SKM-1 treated with dmso at 0.1 percent for 144 hours (cell line): ENCODE measurements around the gene LAMA3.
"Not testable (repeated sequence)": the region's sequence is repeated elsewhere in the genome, so short reads cannot be mapped to it uniquely, and the experiment has no call there.

Experiments used
- DNase-seq: peaks from one replicate; lab custom pipeline; 2025; ENCODE audit not compliant: unreplicated experiment; lab: John Stamatoyannopoulos, UW

LAMA3 gene

DNA sequence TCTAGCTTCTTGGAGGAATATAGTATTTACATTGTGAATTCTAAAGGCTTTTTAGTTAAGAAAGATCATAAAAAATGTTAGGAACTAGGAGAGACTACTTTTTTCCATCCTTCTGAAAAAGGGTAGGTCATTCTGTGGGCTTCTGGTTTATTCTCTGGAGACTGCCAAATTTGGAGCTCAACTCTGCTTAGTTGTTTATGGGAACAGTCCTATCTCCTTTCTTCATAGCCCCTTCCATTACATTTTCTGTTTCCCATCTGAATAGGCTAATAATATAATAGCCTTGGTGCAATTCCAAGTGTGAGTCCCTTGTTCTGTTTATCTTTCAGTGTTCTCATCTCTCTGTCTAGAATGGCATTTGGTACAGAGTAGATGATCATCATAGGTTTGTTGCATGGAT, 15.6 kb downstream of the LAMA3 start:
- no peak for DNase-seq

DNA sequence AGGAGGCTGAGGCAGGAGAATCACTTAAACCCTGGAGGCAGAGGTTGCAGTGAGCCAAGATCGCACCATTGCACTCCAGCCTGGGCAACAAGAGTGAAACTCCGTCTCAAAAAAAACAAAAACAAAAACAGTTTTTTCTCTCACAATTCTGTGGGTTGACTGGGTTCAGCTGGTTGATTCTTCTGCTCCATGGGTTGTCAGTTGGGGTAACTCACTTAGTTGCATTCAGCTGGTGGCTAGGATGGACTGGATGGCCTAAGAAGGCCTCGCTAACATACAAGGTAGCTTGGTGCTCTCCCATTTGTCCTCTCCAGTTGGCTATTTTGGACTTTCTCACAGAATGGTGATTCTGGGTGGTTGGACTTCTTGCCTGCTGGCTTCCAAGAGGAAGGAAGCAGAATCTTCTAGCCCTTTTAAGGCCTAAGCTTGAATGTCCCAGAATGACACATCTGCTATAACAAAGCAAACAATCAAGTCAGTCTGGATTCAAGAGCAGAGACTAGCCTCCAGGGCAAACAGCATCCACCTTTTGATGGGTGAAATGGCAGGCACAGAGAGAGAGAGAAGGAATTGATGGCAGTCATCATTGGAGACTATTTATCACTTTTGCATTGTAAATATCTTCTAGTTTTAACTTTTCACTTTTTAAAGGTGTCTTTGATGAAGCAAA, 17.9 kb downstream of the LAMA3 start:
- no peak for DNase-seq

DNA sequence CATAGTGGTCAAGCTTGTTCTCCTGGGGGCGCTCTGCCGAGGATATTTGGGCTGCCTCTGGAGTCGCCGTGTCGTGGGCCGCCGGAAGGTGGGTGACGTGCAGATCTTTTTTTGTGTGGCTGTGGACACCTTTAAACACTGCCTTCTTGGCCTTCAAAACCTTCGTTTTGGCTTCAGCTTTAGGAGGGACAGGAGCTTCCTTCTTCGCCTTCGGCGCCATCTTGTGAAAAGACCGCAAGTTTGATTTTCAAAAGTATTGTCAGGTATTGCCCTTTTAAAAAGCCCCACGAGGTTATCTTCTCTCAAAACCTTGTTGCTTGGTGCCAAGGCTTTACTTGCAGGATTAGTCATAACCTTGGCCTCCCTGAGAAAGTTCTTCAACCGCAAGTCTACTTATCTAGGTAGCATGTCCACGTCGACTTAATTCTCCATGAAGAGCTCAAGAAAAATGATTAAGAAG, 20.8 kb downstream of the LAMA3 start:
- no peak for DNase-seq

GRCh38 chr18:23710946-23711345, 21.7 kb downstream of the LAMA3 start:
- no peak for DNase-seq

GRCh38 chr18:23711426-23711825, 22.2 kb downstream of the LAMA3 start:
- no peak for DNase-seq

- no peak for DNase-seq
These were observed 23.2 kb downstream of the LAMA3 start for GRCh38 chr18:23712445-23712844.

DNA sequence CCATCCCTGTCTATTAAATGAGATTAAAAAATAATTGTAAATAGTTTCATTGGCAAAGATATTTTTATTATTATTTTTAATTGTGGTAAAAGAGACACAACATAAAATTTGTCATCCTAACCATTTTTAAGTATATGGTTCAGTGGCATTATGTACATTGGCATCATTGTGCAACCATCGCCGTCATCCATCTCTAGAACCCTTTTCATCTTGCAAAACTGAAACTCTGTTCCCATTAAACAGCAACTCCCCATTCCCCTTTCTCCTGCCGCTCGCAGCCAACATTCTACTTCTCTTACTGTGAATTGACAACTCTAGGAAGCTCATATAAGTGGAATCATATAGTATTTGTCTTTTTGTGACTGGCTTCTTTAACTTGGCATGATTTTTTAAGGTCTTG, 25.3 kb downstream of the LAMA3 start:
- no peak for DNase-seq

DNA sequence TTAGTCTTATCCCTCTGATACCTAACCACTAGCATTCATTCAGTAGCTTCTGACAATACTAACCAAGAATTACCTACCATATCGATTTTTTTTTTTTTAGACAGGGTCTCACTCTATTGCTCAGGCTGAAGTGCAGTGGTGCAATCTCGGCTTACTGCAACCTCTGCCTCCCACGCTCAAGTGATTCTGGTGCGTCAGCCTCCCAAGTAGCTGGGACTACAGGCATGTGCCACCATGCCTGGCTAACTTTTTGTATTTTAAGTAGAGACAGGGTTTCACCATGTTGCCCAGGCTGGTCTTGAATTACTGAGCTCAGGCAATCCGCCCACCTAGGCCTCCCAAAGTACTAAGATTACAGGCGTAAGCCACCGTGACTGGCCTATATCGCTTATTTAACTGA, 26.8 kb downstream of the LAMA3 start:
- DNase-seq: not testable (repeated sequence)

- no peak for DNase-seq
These were observed 27.3 kb downstream of the LAMA3 start for GRCh38 chr18:23716516-23716915.

DNA sequence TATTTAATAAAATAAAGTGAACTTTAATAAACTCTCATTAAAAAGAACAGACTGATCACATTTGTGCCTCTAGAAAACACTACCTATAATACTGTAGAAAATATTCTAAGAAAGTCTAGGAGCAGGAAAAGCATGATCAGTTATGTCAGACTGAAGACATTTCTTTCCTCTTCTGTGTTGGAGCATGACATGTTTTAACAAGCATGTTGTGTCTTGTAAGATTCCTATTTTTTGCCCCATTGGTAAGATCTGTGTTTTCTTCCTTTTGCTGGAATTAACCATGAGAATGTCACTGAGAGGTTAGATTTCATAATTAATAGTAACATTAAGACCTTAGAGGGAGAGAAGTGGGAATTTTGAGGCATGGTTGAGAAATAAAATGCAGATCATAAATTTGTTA, 27.7 kb downstream of the LAMA3 start:
- DNase-seq: no peak

- DNase-seq: no peak
These were observed 29.0 kb downstream of the LAMA3 start for GRCh38 chr18:23718243-23718720.

- DNase-seq: no peak
These were observed 29.5 kb downstream of the LAMA3 start for GRCh38 chr18:23718731-23719130.

- no peak for DNase-seq
These were observed 30.5 kb downstream of the LAMA3 start for GRCh38 chr18:23719634-23720201.

DNA sequence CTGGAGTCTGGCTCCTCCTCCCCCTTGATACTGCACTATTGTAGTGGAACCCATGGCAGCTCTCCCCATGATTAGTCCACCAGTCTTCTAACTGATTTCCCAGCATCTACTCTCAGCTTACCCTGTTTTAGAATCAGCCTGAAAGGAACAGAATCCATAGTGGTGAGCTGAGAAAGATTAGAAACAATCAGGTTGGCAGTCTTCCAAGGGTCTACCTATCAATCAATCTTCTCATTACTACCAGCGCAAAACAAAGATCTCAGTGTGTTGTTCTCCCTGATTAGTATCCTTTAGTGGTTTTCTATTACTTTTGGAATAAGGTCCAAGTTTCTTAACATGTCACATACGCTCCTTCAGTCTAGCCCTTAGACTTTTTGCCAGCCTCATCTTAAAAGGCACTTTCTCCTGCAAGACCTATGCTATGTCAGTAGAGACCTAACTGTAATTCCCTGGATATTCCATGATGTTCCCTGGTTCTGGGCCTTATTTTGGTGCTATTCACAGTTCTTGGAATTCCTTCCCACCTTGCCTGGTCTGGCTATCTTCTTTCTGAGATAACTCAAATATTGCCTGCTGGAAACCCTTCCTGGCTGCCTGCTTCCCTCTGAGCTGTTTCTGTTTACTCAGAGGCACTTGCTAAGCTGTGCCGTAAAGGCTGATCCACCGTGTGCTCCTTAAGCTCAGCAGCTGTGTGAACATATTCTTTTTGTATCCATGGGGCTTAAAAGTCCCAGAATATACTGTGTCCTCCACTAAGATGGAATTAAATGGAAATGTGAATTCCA, 32.6 kb downstream of the LAMA3 start:
- no peak for DNase-seq

GRCh38 chr18:23722646-23723045, 33.4 kb downstream of the LAMA3 start:
- DNase-seq: no peak

- no peak for DNase-seq
These were observed 33.9 kb downstream of the LAMA3 start for GRCh38 chr18:23723121-23723520.

DNA sequence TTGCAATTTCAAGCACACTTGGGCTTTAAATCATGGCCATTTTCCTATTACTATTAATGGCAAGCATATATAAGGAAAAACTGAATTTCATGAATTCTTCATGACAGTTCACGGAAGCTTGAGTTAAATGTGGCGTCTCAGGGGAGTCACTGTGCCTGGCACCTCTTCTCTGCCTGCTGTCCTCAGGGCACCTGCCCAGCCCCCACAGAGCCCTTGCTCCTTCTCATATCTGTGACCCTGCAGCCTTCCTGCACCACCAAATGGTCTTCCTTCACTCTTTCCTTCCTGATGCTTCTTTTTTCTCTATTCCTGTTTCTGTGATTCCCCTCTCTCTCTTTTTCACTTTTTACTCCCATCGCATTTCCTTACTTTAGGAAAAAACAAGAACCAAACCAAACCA, 35.4 kb downstream of the LAMA3 start:
- DNase-seq: no peak

DNA sequence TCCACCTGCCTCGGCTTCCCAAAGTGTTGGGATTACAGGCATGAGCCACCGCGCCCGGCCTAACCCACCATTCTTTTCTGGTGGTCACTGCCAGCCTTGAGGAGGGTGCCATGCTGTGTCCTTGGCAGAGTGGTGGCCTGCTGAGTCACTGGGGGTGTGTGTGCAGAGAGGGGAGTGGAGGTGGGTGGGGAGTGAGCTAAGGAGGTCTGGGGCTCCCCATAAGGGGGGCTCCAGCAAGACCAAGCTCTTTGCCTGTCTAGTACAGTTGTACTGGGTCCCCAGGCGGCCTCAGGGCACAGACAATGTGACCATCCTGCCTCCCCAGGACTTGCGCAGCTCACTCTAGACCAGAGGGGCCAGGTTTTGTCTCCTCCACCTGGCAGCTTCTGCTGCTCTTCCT, 36.1 kb downstream of the LAMA3 start:
- no peak for DNase-seq

DNA sequence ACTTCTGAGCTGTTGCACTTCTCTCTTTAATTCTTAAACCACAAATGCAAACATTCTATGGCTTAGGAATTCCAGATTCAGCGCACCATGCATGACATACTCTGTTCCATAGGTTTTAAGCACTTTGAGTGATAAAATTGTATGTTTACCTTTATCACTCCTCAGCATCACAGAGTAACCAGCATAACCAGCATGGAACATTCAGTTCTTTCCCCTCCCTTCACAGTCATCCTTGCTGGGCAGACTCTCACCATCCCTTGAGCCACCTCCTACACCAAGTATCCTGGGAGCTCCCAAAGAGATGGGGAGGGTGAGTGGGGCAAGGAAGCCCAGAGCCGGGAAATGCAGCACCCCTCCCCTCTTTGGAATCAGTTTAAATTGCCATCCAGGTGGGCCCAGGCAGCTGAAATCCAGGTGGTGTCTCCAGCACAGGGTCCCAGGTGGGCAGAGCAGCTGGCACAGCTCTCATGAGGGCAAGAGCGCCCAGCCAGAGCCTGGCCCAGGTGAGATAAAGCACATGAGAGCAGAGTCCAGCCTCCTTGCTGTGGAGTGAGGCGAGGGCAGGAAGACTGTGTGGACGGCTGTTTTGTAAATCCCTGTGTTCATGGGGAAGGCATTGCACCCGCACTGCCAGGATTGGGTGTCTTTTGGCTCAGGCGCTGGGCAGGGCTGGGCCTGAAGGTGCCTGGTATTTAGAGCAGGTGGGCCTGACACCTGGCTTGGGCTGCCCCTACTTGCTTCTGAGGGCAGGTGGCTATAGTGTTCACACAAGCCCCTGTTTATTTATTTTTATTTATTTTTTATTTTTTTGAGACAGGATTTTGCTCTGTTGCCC, 36.8 kb downstream of the LAMA3 start:
- DNase-seq: no peak

GRCh38 chr18:23727707-23728493, 38.6 kb downstream of the LAMA3 start:
- no peak for DNase-seq
